NCI-H524 (cell line): ENCODE measurements around the gene ADAM17.
"Not testable (repeated sequence)": the region's sequence is repeated elsewhere in the genome, so short reads cannot be mapped to it uniquely, and the experiment has no call there.

Source experiments
- DNase-seq, 2 experiments: peaks; one replicate each; lab custom pipeline; 2025; lab: John Stamatoyannopoulos, UW

Gene ADAM17

GRCh38 chr2:9519250-9519649 lies 36.4 kb downstream of the ADAM17 start:
- peak; percentile 24 to 82 for DNase-seq

DNA sequence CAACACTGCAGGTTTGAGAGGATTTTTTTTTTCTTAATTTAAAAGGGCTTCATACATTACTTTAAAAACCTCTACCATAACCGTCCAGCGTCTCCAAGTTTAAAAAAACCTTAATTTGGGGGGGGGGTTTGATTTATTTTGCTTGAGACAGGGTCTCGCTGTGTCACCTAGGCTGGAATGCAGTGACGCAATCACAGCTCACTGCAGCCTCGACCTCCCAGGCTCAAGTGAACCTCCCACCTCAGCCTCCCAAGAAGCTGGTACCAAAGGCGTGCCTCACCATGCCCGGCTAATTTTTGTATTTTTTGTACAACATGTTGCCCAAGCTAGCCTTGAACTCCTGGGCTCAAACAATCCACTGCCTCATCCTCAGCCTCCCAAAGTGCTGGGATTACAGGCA lies 36.9 kb downstream of the ADAM17 start:
- DNase-seq: no peak

DNA sequence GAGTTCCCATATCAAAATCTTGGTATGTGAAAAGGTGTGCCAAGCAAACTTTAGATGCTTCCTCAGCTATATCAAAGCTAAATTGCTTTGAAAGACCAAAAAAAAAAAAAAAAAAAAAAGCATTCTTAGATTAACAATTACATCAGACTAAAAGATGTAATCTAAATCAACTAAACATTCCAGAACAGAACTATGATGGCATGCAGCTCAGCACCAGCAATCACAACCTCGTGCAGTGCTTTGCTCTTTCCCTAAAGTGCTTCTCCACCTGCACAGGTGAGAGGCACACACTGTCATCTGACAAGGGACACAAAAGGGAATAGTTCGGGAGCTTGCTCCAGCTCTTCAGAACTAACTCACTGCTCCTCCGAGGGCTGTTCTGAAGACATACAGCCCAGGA lies 37.5 kb downstream of the ADAM17 start:
- DNase-seq: no peak

DNA sequence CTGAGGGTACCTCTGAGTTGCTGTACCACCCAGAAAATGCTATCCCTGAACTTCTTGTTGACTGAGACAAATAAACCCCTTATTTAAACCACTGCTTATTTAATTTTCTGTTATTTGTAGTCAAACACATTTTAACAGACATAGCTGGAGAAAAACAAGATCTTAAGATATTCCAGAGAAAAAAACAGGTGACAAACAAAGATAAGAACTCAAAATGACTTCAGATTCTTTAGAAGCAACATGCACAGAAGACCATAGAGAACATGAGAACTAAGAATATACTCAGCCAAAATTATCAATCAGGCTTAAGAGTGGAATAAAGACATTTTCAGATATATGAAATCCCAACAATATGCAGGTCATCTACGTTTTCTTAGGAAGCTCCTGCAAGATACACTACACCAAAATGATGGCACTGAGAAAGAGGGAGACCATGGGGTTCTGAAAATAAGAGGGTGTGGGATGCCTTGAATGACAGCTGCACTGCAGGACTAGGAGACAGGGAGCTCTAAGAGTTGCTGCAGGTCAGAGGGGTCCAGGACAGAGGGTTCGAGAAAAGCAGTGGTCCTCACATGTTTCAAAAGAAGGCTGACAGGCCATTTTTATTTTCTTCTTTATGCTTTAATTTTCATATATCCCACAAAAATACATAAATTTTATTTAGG lies 38.4 kb downstream of the ADAM17 start:
- DNase-seq: no peak

DNA sequence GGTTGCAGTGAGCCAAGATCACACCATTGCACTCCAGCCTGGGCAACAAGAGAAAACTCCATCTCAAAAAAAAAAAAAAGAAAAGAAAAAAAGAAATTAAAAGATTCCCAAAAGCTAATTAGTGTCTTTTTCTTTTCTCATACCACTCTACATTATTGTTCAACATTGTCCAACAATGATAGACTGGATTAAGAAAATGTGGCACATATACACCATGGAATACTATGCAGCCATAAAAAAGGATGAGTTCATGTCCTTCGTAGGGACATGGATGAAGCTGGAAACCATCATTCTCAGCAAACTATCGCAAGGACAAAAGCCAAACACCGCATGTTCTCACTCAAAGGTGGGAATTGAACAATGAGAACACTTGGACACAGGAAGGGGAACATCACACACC lies 41.7 kb downstream of the ADAM17 start:
- not testable (repeated sequence) for DNase-seq

- no peak for DNase-seq
Measured at GRCh38 chr2:9508931-9509330, 46.7 kb downstream of the ADAM17 start.

- DNase-seq: no peak
Measured at GRCh38 chr2:9498210-9498609, 57.4 kb downstream of the ADAM17 start.

GRCh38 chr2:9497017-9497416 lies 58.6 kb downstream of the ADAM17 start:
- DNase-seq: no peak

- DNase-seq: peak in 1 of 2 experiments; percentile 37
Measured at GRCh38 chr2:9494081-9494480, 61.5 kb downstream of the ADAM17 start.

- DNase-seq: no peak
Measured at GRCh38 chr2:9493478-9493877, 62.2 kb downstream of the ADAM17 start.

GRCh38 chr2:9492927-9493326 lies 62.7 kb downstream of the ADAM17 start:
- no peak for DNase-seq

- no peak for DNase-seq
Measured at GRCh38 chr2:9490789-9491188, 64.8 kb downstream of the ADAM17 start.

- DNase-seq: no peak
Measured at GRCh38 chr2:9488583-9489547, 66.8 kb downstream of the ADAM17 start.

DNA sequence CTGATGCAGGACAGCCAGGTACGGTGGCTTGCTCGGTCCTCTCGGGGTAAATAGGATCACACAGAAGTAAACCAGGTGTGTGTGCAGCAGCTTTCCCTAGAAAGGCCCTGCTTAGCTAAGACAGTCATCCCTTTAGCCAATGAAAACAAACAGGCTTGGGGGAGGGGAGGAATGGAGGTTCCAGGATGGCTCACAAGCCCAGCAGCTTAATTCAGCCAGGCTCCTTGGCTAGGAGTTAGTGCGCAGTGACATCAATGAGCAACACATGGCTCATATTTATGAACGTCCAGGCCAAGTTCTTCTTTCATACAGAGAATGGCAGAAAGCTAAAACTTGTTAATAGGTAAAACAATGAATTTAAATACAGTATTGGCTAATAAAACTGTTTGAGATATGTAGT lies 71.1 kb downstream of the ADAM17 start:
- DNase-seq: no peak

GRCh38 chr2:9483107-9483506 lies 72.5 kb downstream of the ADAM17 start:
- DNase-seq: no peak

DNA sequence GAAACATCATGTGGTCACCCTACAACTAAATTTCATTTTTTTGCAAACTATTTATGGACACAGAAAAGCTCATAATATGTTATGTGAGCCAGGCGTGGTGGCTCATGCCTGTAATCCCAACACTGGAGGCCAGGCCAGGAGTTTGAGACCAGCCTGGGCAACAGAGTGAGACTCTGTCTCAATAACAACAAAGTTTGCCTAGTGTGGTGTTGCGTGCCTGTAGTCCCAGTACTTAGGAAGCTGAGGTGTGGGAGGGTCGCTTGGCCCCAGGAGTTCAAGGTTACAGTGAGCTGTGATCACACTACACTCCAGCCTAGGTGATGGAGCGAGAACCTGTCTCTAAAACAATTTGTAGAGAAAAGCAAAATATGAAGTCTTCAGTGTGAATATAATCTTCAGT lies 75.5 kb downstream of the ADAM17 start:
- no peak for DNase-seq

- no peak for DNase-seq
Measured at GRCh38 chr2:9478526-9478925, 77.1 kb downstream of the ADAM17 start.

DNA sequence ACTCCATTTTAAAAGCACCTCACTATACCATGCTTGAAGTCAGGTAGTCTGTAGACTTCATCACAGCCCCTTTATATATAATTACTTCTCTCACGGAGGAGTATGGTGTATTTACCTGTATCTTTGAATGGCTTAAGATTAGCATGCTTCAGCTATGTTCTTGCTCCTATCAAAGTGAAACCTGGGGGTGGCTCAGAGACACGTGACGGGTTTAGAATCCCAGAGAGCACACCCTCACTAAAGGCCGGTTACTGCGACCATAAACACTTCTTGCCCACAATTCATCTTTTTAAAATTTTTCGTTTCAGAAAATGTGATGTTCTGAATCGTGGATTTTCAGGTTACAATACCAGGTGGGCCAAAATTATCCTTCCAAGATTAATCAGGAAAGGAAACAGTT lies 77.7 kb downstream of the ADAM17 start:
- DNase-seq: no peak

- DNase-seq: peak in 1 of 2 experiments; percentile 50
Measured at GRCh38 chr2:9474361-9475057, 81.1 kb downstream of the ADAM17 start, which contains the start of gene IAH1. TSS of gene IAH1 (plus strand) at chr2:9474551. CDS start at chr2:9474567, 16 bp downstream.

DNA sequence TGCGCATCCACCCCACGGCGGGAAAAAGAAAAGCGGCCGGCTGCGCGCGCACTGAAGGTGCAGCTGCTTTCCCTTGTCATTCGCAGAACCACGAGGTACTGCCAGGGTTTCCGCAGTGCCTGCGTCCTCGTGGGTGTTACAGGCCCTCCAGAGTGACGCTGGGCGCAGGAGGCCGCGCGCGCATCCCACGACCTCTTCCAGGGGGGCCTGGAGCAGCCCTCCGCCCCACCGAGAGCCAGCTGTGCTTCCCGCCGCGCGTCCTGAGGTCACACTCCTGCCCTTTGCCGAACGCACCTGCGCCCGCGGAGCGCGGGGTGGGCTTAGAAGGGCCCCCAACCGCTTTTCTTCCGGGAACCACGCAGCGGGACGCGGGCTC lies 81.7 kb downstream of the ADAM17 start:
- DNase-seq: no peak

GRCh38 chr2:9473308-9473984 lies 82.2 kb downstream of the ADAM17 start:
- no peak for DNase-seq

GRCh38 chr2:9472511-9472910 lies 83.1 kb downstream of the ADAM17 start:
- no peak for DNase-seq
